Activated CD4-positive, alpha-beta T cell treated with anti-CD3 and anti-CD28 coated beads for 1 hour (primary cell): ENCODE measurements around the gene ANGPTL2.

Source experiments
- DNase-seq: peaks from one replicate; pipeline ENCODE4 v3.0.0-alpha.2; 2020

Gene ANGPTL2

DNA sequence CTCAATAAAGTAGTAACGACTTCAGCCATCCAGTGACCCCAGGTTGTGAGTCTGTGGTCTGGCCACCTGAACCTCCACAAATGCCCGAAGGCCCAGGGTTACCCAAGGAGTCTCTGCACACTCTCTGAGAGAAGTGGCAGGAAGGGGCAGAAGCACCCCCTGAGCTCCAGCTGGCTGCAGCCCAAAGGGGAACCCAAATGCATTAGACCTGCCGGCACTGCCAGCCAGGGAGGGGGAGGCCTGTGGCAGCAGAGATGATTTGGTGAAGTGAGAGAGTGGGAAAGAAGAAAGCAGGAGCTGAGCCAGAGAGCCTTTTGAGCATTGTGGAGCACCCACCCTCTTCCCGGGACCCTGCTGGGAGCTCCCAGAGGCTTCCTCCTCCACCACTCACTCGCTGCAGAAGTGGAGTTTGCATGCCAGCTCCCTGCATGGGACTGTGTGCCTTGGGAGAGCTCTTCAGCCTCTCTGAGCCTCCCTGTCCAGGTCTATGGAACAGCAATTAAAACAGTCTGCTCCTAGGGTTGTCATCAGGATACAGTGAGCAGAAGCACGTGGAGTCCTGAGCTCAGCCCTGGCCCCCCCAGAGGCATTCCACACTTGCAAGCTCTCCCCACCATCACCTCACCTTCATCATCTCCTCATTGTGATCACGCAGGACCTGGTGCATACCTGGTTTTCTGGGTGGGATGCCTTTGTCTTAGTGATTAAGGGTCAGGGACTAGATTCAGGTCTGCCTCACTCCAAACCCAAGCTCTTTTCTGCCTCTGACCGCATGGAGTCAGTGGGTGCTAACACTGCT is 13.8 kb upstream of the ANGPTL2 start:
- no peak for DNase-seq

DNA sequence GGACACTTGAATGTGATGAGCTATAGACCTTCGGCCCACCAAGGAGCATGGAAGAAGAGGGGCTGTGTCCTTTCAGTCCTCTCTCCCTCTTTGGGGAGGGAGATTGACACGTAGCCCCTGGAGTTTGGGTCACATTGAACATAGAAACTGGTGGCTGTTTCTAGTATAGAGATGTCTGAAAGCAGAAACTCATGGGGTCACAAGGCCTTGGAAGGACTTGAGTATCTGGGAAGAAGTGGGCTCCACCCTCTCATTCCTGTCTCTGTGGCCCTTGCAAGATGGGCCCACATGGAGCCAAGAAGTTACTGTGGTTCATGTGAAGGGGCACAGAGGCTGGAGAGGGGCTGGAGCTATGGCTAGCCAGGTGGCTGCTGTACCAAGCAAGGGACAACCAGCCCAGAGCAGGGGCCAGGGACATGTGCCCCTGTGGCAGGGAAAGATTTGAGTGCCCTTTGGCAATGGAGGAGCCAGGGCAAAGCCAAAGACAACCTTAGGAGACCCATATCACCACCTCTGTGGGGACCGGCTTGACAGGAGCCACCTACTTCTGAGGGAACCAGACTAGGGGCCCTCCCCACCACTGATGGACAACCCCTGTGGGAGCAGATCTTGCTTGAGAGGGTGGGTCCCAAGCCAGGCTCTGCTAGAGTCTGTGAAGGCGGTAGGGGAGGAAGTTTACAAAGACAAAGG is 12.8 kb upstream of the ANGPTL2 start:
- no peak for DNase-seq

DNA sequence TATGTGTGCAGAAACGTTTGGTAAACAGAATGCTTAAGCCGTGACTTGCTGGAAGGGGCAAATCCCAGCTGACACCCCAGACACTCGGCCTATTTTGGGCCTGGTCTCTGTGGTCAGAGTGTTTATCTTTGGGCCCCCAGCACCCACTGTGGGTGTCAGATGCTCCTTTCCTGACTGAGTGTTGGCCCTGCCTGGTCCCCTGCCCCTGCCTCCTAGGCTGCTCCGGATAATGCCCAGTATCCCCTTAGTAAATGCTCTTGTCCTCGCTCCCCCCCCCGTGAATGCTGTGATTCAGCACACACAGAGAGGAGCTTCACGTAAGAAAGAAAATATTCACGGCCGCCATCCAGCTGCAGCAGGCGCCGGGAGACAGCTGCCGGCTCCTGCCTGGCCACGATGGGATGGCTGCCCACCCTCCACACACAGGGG is 11.3 kb upstream of the ANGPTL2 start:
- no peak for DNase-seq

DNA sequence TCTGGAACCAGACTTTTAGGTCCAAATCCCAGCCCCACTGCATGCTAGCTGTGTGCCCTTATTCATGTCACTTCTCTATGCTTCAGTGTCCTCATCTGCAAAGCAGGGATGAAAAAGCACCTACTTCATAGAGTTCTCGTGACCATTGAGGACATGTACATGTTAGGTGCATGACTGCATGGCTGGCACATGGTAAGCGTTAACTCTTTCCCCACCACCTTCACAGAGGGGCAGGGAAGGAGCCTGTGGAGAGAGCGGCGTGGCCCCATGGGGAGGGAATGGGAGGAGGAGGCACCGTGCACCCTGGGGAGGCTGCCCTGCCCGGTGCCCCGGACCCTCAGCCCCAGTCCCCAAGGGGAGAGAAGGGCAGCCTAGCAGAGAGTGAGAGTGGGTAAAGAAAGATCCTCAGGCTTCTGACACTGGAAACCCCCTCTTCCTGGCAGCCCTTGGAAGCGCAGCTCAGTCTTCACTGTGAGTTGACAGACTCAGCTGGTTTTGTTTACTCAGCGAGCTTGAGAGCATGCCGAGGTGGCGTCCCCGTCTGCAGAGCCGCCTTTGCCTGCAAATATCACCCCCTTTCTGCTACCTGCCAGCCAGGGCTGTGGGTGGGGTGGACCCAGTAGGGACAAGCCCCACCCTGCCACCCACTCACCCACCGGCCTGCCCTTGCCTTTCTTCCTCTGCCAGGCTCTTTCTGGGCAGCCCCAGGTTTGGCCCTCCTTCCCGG is 10.6 kb upstream of the ANGPTL2 start:
- DNase-seq = no peak

DNA sequence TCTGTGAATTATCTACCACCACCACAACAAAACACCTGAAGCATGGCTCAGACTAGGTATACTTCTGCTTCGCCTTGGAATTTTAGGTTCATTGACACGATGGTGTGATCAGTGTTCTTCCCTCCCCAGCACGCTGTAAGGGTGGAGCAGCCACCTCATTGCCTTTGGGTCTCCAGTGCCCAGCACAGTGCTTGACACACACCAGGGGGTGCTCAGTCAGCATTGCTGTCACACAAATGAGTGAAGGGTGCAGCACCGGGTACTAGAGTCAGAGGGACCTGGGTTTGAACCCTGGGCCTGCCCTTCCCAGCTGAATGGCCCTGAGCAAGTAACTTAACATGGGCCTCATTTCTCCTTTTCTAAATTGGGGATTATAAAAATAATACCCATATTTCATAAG is 9.9 kb upstream of the ANGPTL2 start:
- no peak for DNase-seq

DNA sequence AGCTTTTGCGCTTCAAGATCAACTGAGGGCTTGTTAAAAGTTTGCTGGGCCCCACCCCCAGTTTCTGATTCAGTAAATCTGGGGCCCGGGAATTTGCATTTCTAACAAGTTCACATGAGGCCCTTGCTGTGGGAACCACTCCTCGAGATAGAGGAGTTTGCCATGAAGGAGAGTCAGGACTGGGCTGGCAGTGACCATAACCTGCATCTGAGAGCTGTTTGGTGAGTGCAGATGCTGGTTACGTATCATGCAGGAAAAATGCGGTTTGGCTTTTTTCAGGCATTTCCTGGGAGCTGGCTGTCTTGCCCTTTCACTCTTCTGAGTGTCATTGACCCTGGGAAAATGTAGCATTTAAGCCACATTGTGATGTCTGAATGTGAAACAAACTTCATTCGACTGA is 9.4 kb upstream of the ANGPTL2 start:
- DNase-seq = no peak

DNA sequence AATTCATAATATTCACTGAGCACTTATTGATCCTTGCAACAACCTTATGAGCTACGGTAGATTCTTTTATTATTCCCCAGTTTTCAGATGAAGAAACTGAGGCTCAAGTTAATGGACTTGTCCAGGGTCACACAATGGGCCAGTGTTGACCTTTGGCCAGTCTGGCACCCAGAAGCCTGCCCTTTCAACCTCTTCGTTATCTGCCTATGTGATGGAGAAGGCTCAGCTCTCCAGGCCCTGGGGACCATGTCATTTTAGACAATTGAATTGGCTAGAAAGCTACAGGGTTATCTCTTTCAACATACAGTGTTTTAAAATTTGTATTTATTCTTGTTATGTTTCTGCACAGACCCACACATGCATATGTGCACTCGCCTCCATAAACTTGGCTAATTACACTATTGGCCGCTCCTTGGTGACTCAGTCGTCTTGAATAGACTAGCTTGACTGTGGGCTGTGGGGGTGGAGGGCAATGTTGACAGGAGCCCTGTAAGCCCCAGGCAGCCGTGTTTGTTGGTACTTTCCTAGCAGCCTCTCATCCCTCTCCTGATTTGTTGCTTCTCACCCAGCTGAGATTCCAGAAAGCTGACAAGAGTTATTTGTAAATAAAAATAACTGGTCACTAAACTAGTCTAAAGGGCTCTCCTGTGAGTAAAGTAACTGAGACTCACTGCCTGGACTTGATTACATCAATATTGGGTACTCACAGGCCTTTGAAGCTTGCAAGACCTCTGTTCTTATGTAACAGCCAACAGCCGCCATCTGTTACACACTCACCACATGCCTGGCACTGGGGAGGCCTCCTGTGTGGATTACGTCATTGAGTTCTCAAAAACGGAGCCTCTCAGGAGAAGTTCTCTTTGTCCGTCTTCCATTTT is 8.5 kb upstream of the ANGPTL2 start:
- no peak for DNase-seq

DNA sequence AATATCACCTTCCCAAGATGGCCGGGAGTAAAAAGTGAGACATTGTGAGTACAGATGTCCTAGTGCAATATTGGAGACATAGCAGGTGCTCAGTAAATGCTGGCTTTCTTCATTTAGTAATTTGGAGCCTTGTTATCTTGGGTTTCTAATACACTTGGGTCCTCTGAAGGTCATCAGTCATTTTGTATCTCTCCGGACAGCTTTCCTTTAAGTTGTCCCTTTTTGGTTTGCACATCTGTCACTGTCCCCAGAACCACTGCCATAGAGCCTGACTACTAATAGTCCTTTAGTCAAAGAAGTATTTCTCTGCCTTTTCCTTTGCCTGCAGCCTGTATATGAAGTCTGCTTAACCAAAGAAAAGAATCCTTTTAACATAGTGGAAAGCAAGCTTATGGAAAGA is 7.8 kb upstream of the ANGPTL2 start:
- DNase-seq = no peak

DNA sequence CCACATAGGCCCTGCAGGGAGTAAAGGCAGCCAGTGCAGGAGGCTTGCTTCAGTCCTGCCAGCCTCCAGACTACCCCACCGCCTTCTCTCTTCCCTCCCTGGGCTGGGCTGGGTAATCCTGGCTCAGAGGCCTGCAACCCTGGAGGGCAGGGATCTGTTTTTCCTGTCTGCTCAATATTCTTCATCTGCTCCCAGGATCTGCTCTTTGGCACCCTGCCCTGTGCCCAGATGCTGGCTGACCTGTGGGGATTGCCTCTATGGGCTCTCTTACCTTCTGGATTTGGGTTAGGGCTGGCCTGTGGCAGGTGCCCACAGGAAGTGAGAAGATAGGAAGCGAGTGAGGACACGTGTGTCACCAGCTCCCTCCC is 7.3 kb upstream of the ANGPTL2 start:
- no peak for DNase-seq

DNA sequence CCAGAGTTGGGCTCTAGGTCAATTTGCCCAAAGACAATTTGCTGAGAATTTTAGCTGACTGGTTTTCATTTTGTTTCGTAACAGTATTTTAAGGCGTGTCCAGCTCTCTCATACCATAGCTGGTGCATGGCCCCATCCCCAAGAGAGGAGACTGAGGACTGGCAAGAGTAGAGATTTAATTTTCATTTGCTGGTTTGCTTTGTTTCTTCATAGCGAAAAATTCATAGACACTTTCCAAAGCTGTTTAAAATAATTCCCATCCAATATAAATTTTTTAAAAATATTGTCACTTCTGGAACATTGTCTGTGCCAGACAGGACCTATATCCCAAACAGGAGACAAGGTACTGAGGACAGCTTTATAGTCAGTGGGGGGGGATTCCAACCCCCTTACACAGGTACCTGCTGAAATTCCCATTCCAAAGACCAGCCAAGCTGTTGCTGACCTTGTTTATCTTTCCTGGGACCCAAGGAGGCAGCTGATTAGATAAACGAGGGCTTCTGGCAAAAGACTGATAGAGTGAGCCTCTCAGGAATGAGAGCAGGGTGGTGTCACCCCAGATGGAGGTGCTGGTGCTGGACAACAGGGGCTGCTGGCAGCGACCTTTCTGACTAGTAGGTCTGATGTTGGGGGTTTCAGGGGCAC is 6.8 kb upstream of the ANGPTL2 start:
- no peak for DNase-seq

DNA sequence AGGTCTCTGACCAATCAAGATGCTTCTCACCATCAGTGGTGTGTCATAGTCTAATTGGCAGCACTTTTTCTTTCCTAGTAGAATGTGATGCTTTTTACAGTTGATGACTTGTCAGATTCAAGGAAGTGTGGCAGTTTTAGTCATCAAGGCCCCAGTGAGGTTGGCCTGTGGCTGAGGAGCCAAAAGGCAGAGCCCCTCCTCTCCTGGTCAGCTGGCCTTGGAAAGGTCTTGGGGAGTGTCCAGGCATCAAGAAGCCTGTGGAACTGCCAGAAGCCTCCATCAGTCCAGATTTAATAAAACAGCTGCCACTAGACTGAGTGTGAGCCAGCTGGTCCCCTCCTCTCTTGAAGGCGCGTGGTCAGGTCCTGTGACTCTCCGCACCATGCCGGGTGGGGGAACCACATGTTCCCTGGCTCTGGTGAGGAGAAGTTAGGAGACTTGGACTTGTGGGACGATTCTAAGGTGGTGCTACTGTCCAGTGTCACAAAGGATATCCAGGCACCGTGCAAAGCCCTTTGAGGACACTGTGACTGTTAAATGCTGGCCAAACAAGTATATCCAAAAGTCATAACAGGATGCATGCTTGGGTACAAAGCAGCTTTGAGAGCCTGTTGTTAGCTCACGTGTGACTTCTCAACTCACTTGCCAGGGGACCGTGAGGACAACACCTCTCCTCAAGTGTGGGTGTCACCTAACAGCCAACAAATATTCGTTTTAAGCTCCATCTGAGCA is 6.1 kb upstream of the ANGPTL2 start:
- no peak for DNase-seq

DNA sequence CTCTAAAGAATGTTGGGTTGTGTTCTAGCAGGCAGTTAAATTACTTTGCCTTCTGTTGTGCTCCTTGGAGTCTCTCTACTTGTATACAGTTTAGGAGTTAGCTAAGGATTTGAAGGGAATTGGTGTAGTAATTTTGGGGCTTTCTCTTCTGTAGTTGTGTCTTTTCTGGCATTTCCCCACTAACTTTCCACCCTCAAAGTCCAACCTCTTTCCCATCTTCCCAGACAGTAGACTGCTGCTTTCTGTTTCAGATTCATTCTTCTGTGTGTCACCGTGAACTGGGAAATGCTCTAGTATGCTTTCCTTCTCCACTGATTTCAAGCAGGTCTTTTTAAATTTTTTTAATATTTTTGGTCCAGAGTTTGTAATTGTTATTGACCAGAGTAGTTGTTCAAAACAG is 4.5 kb upstream of the ANGPTL2 start:
- DNase-seq = no peak

DNA sequence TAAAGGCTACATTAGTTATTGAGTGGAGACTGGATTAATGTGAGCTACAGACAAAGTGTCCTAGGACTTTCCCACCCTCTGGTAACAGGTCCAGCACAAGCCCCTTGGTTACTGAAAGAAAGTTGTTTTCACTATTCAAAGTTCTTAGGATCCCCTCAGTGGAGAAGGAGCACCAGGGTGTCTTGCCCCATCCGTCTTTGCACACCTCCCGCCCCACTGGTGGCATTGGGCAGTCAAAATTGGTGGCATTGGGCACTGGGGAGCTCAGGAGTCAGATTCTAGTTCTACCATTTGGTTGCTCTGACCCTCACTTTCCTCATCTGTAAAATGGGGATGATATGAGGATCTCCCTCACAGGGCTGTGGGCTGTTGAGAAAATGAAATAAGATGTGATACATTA is 2.4 kb upstream of the ANGPTL2 start:
- DNase-seq = no peak

DNA sequence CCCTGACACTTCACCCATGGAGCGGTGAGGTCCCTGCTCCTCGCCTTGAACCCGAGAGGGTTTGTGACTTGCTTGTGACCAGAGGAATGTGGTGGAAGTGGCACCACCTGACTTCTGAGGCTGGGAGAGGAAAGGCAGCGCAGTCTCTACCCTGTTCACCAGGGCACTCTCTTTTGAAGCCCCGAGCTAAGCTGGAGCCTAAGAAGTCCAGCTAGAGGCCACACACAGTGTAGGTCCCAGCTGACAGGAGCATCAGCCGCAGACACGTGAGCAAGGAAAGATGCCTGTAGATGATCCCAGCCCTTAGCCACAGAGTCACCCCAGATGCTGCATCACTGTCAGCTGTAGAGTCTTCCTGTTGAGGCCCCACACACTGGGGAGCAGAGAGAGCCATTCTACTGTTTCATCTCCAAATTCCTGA is 1.7 kb upstream of the ANGPTL2 start:
- no peak for DNase-seq

DNA sequence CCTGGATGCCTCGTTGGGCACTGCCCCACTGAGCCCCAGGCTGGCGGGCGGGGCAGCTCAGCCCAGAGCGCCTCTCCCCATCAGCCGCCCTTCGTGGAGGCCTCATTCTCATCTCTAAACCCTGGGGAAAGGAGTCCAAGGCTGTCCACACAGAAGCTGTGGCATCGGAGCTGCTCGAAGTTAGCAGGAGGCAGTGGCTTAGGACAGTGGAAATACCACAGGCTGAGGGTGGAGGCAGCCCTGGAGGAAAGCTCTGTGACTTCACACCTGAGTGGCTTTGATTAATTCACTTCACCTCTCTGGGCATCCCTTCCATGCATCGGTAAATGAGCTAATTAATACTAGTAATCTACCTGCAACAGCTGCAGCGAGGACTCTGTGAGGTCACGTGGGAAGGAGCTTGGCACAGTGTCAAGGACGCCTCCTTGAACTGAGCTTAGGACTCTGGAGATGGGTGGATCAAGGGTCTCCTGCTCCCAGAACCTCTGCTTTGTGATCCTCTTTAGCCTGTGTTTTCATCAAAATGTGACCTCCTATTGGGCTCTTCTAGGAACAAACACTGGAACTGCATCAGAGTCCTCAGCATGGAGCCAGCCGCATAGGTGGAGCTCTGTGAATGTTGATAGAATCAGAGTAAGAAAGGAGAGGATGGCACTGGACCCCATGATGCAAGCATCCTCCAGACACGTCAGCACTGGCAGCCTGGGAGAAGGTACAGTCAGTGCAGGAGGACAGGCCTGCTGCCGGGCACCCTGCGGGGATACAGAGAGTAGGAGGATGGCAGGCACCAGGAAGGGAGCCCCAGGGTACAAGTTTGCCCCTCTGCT is 842 bp upstream of the ANGPTL2 start:
- no peak for DNase-seq

DNA sequence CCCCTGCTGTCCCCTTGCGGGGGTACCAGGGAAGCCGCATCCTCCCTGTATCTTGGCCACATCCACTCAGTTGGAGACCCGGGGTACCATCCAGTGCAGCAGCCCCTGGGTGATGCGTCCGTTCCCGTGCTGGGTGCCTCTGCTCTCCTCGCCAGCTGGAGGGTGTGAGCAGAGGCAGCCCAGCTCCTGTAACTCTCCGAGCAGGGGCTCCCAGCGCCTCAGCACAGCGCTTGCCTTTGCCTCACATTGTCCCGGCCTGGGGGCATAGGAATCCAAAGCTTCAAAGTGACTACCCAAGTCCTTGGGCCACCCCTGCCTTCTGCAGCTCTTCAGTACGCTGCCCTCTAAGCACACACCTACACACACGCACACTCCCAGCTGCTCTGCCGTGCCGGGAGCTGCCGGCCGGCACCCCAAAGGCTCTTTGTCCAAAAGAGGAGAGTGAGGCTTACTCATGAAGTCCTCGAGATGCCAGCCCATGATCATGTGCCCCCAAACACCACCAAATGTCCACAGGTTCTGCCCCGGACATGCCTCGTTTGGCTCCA is 733 bp downstream of the ANGPTL2 start:
- DNase-seq = no peak

DNA sequence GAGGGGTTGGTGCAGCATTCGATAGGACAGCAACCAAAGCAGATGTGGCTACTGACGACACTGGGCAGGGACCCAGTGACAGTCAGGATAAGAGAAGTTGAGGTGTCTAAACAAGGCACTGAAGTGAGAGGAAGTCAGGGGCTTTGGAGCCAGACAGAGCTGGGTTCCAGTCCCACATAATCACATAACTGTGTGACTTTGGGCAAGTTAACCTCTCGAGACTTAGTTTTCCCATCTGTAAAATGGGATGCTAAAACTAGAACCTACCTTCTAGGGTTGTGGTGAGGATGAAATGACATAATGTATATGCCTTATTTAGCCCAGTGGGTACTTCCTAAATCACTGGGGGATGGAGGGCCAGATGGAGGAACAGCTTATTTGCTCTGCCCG is 3.1 kb downstream of the ANGPTL2 start:
- no peak for DNase-seq

DNA sequence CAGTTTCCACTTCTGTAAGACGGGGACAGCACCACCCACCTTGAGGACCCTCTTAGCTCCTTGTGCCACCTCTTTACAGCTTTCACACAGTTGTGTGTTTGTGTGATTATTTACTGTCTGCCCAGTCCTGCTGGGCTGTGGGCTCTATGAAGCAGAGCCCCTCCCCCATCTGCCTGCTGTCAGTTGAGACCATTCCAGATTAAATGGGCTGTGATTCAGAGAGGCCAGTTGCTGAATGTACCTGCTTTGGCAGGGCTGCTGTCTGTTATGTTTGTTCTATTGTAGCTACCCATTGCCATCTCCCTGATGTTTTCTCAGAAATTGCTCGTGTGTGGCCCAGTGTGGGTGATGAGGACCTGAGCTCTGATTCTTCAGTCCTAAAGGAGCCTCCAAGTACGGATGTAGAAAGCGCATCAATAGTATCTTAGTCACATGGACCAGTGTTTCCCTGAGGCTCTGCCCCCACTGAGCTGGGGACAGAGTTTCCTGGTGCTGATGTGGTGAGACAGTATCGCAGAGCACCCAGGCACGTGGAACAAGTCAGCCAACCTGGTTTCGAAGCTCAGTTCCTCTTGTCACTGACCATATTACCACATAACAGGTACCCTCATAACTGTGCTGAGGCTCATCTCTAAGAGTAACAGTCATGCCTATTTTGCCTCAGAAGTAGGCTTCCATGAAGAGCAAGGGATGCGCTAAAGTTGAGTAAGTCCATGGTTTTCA is 3.7 kb downstream of the ANGPTL2 start:
- DNase-seq = no peak

DNA sequence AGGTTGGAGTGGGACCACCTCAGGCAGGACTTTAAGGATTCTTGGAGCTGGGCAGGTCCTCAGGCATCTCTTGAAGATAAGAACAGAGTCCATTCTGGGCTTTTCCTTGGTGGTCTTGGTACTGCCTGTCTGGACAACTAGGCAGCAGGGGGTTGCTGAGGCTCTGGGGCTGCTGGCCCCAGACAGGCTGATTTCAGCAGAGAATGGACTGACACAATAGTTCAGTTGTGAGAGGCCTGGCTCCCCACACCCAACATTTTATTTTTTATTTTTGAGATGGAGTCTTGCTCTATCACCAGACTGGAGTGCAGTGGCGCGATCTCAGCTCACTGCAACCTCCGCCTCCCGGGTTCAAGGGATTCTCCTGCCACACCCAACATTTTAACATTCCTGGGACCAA is 4.6 kb downstream of the ANGPTL2 start:
- no peak for DNase-seq

DNA sequence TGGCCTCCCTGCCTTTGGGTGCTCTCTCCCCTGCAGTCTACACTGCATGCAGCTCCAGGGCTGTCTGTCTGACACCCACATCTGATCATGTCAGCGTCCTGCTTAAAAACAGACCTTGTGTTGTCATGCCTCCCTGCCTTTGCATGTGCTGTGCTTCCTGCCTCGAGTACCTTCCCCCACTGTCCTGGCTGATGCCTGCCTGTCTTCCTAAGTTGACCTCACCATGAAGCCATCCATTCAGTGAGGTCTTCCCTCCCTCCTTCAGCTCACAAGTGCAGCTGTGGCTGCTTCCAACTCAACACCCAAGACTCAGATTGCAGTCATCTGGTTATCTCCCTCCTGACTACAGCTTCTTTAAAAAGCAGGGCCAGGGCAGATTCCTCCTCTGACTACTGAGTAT is 5.5 kb downstream of the ANGPTL2 start:
- DNase-seq = no peak
